HG02852 (cell line): ENCODE results near the gene CEP41.

Source experiments
- ATAC-seq: cut with Tn5 transposase; IDR thresholded peaks from one replicate; pipeline ENCODE4 v1.9.1; 2021; ENCODE audit warnings: mild to moderate bottlenecking, moderate library complexity; ENCODE audit not compliant: unreplicated experiment

The CEP41 gene, protein sequence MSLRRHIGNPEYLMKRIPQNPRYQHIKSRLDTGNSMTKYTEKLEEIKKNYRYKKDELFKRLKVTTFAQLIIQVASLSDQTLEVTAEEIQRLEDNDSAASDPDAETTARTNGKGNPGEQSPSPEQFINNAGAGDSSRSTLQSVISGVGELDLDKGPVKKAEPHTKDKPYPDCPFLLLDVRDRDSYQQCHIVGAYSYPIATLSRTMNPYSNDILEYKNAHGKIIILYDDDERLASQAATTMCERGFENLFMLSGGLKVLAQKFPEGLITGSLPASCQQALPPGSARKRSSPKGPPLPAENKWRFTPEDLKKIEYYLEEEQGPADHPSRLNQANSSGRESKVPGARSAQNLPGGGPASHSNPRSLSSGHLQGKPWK

DNA sequence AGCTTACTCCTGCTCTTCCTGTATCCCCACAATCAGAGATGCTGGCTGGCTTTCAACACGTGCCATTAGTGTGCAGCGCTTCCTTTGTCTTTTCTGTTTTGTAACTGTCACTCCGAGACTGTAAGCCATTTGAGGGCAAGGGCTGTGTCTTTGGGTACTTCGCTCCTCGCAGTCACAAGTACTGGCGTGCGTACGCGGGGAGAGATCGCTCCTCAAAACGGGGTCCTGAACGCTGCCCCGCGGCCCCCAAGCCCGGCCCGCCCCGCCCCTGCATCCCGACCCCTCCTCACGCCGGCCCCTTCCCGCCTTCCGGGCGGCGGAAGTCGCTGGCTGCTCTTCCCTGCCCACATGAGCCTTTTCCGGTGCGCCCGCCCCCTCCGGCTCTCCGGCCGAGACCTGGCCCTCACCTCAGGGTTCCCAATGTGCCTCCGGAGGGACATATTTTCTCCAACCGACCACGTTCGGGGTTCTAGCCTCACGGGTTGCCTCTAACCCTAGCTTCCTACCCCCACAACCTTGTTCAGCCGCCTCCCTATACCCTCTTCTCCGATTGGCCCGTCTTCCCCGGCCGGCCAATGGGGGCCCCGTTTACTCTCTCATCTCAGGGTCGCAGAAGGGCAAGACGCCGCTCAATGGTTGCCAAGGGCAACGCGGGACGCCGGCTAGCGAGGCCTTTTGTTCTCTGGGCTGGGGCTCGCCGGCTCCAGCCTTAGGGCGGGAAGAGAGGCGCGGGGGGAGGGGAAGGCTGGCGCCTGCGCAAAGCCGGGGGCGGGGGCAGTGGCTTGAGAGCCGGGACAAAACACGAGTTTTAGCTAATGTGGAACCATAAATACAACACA is at the start of gene CEP41:
Gene CEP41 (minus strand): TSS at position 490 of the 839 bp plus-strand sequence. CDS start 50 bp downstream, at position 440.
- peak; percentile 99 for ATAC-seq

DNA sequence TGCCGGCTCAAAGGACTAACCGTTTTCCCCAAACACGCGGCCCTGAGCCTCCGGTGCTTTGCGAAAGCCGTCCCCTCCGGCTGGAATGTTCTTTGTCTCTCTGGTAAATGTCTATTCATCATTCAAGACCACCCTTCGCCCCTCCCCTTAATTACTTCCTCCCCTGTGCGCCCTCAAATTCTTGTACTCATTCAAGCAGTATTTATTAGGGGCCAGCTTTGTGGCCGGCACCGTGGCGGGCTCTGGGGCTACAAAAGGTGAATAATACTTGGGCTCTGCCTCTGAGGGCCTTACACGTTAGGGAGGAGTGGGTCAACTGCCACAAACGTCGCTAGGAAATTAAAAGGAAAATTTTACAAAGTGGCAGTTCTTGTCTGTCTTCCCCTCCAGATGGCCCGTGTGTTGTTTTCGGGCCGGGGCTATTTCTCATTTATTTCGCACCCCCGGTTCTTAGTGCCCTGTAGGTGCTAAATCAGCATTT is 49.5 kb upstream of the CEP41 start:
- ATAC-seq = no peak

DNA sequence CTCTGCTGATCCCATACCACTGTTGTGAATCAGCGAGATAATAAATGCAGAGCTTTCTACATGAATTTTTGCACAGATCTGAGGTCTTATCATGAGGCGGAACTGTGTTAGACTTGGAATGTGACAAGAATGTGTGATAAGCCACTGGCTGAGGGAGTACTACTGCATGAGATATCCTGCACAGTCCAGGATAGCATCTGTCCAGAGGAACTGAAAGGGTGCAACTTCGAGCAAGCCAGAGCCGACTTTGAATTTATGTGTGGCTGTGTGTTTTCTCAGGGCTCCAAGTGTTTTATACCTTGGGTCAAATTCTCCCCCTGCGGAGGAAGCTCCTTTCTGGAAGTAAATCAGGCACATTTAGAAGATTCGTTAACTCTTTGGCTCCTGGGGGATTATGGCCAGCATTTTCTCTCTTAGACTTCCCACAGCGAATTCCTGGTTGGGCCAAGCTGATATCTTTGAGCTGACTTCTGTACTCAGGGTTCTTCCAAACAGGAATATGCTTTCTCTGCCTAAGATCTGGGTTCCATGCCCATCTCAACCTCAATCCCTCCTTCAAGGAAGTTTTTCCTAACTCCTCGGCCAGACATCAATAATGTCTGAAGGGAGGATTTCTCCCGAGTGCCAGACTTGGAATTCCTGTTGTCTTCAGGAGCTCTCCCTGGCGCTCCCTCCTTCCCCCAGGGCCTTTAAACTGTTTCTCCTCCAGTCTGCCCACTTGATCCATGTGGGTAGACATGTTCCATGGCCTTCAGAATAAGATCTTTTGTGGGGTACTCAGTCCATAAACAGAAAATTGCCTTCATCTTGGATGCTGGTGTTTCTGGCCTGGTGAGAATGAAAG is 48.5 kb upstream of the CEP41 start:
- no peak for ATAC-seq

DNA sequence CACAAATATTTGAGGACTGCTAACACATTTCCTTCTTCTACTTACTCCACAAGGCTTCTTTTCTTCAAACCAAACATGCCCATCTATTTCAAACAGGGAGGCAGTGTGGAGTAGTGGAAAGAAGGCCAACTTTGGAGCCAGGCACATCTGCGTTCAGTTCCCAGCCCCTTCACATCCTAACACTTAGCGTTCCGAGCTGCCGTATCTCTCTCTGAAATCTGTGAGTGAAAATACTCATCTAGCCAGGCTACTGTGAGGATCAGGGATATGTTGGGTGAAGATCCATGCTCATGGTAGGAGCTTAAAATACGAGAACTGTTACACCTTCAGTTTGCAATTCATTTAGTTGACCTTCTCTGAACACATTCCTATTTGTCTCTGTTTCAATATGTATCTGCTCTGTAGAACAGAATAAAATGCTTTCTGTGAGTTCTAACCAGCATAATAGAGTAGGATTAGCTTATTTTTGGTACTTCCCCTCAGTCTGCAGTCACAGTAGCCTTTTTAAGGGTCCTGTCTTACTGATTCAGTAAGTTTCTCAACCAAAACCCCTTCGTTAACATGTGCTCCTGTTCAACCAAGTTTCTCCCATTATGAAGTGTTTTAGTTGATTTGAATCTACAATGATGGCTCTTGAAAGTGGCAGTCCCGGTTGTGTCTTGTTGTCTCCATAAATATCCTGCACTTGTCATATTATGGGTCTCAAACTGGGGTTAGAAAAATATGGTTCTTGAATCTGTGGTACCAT is 47.8 kb upstream of the CEP41 start:
- no peak for ATAC-seq

DNA sequence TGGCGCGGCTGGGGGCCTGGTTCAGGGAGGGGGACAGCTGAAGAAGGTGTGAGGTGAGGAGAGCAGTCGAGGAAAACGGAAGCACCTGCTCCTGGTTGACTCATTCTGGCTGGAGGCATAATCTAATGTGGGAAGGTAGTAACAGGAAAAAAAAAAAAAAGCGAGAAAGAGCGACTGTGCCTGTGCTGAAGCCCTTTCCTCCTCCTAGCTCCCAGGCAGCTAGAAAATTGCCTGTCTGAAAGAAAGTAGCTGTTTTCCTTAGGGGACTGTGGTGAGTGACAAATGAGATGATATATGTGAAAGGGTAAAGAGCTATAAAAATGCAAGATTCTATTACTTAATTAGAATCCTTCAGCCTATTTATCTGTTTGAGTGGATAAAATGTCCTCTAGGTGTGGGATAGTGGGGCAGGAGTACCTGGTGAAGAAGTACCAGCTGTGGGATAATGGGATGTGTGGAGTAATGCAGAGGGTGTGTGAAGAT is 46.2 kb upstream of the CEP41 start:
- no peak for ATAC-seq

DNA sequence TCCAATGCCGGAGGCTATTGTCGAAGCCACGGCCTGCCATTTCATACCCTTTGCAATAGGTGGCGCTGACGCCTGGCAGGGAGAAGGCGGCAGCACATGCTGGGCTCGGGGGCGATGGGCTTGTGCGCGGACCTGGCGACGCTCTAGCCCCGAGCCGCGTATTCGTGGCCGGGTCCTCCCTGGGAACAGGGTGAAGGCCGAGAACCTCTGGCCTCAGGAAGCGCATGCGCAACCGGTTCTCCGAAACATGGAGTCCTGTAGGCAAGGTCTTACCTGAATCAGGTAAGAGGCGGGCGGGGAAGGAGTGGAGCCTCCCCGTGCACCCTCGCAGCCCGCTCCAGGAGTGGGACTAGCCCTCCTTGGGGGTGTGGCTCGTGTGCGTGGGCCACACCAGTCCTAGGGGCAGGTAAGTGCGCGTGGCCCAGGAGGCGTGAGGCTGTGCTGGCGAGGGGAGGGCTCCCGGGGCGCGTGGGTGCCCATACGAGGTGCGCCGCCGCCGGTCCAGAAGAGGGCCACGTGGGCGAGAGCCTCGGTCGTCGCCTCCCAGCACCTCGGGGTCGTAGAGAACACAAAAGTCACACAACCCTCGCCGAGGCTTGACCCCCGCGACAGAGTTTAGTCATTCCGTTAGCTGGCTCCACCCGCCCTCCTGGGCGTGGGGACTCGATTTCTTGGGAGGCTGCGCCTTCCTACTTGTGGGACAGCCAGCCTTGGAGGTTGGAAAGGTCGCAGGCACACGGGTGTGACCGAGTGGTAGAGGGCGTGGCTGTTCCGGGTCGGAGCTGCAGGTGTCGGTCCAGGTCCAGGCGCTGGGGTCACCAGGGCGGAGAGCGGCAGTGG is 45.5 kb upstream of the CEP41 start:
- peak; percentile 45 for ATAC-seq

DNA sequence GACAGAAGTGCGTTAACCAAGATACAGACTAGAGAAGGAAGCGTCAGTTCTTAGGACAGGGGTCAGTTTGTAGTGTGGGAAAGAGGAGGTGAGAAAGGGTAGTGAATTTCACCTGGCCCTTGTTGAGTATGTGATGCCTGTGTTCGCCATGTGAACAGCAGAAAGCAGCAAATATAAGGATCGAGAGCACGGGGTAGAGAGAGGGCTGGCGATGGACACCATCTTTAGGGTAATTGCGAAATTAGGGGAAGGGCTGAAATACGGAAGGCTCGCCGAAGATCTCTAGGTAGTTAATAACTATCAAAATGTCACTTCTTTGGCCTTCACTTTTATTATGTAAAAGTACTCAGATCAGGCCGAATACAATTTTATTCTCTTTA is 44.9 kb upstream of the CEP41 start:
- ATAC-seq = no peak

DNA sequence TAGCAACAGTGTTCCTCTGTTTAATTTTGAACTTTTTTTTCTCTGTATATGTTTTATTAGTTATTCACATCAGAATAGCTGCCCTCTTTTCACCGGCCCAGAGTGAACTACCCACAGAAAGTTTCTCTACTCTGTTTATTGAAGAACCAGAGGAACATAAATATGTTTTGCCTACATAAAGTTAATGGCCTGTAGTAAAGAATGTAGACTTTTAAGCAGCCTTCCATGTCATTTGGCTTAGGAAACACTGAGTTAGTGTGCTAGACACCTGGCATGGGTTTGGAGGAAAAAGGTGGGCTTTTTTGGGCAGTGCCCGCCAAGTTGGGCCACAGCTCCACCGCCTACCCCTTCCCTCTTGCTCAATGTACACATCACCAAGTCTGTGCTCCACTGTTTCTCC is 42.2 kb upstream of the CEP41 start:
- no peak for ATAC-seq

DNA sequence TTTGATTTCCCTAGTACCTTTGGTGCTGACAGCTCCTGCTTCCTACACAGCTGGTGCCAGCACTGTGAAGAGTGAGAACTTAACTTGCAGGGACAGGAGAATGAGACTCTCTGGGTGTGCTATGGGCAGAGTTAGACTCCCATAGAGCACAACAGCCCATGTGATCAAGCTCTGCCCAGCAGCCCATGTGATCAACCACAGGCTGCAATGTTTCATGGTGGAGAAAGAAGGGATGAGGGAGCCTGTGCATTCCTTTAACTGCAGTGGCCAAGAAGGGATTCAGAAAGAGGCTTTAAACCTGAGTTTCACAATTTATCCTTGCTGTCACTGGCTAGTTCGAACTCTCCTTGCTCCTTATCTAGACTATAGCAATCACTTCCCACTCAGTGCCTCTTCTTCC is 41.1 kb upstream of the CEP41 start:
- no peak for ATAC-seq

DNA sequence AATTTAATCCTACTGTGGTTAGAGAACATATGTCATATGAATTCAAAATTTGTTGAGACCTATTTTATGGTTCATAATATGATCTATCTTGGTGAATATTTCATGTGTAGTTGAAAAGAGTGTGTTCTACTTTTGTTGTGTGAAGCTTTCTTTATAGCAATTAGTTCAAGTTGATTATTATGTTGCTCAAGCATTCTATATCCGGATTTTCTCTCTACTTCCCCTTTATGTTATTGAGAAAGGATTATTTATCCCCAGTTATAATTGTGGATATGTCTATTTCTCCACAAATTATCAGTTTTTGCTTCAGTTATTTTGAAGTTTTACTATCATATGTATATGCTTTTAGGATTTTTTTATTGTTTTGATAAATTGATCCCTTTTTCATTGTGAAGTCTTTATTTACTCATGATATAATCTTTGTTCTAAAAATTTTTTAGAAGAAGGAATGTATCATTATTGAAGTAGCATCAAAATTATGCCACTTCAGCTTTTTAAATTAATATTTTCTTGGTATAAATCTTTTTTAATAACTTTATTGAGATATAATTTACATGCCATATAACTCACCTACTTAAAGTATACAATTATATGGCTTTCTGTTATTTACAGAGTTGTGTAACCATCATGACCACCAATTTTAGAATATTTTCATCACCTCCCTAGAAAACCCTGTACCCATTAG is 39.0 kb upstream of the CEP41 start:
- no peak for ATAC-seq

DNA sequence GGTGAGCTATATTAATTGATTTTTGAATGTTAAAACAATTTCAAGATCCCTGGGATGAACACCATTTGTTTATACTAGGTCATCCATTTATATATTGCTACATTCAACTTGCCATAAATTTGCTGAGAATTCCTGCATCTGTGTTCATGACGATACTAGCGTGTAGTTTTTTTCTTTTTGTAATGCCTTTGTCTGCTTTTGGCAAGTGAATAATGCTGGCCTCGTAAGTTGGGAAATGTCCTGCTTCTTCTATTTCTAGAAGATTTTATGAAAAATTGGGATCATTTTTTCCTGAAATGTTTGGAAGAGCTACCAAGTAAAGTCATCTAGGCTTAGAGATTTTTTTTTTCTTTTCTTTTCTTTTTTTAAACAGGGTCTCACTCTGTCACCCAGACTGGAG is 38.2 kb upstream of the CEP41 start:
- ATAC-seq = no peak

DNA sequence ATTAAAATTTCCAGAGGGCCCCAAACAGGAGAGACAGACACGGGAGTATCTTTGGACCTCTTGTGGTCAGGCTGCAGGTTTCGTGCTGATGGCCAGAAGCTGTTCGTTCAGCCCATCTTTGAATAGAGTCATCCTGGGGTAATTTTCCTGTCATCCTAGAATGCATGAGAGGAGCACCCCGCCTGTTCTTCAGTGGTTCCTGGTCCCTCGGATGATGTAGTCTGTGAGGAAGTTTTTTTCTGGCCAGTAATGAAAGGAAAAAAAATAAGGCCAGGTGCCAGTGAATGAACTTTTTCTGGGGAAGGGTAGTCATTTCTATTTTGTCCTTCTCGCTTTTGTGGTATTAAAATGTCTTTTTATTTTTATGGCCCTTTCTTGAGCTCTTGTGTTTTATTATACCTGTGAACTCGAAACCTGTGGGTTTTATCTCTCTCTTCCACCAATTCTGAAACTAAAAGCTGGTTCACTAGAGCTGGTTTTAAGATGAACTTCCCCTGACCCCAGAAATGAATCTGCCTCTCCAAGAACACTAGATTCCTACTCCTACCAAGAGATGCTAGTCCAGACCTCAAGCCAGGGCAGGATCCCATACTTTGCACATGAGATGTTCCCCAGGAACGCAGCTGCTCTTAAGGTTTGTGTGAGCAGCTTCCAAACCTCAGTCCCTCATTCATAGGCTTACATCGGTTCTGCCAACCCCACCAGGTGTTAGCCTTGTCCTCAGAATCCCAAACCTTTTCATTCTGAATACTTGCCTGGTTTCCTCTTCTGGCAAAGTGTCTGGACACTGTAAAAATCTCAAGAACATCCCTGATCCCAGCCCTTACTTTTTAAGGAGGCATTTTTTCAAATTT is 35.7 kb upstream of the CEP41 start:
- peak; percentile 79 for ATAC-seq

DNA sequence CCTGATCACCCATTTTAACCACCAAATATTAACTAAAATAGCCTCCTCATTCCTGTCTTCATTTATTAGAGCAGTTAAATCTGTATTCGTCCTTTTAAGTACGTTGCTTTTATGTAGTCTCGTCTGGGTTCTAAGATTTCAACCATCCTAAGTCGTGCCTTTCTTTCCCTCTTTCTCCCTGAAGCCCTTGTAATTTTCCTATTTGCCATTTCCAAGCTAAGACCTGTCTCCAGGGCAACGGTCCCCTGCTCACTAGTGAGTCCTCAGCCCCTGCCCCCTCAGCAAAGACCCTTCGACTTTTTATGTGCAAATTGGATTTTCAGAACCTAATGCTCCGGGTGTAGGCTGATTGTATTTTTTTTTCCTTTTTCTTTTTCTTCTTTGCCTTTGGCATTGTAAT is 35.0 kb upstream of the CEP41 start:
- no peak for ATAC-seq

DNA sequence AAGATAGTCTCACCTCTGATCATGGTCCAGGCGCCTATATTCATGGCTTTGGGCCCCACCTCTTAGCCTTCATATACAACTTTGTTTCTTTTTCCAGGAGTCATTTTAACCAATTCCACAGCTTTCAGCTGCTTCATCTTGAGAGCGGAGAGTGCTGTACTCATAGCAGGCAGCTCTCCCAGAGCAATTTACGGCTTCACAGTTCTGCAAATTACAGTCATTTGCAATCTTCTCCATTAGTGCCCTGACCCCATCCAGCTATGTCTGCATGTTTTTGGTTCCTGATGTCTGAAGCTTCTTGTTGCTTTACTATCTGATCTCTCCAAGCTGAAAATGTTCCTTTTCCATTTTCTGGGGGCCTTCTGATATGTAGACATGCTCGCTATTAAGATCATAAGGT is 33.1 kb upstream of the CEP41 start:
- ATAC-seq = no peak

DNA sequence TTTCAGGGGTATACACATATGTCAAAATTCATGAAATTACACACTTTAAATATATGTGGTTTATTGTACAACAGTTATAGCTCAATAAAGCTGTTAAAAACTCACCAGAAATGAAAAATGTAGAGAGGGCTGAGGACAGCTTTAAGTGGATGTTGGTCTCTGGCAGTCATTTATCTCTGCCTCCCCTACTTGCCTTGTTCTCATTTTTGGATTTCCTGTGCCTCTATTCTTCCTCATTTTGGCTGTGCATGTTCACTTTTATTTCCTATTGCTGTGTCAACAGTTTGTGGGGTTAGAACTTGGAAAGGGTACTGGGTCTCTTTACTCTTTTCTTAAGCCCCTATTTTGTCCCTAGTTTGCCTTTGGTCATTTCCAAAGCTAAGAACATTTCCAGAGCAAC is 32.5 kb upstream of the CEP41 start:
- ATAC-seq = no peak

DNA sequence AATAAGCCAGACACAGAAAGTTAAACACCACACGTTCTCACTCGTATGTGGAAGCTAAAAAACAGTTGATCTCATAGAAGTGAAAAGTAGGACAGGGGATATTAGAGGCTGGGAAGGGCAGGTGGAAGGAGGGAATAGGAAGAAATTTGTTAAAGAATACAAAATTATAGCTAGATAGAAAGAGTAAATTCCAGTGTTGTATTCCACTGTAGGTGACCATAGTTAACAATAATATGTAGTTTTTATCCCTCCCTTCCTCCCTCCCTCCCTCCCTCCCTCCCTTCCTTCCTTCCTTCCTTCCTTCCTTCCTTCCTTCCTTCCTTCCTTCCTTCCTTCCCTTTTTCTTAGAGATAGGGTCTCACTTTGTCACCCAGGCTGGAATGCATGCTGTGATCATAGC is 31.2 kb upstream of the CEP41 start:
- ATAC-seq = no peak

DNA sequence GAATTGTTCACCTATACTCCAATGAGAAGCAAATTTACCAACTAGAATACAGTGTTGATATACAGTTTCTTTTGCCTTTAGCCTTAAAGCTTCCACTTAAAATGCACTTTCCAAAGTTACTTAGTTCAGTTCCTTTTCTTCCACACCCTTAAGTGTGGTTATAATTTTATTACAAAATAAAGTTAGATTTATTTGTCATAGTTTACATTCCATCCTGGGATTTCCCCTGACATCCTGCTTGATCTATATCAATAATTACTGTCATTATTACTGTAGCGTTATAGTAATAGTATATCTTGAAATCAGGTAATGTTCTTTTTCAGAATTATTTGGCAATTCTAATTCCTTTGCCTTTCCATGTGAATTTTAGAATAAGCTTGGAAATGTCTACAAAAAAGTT is 27.8 kb upstream of the CEP41 start:
- ATAC-seq = no peak
